ENCODE results near the gene DNAH10. TPM values are rescaled to one million over a fixed set of nuclear protein-coding genes. Genes with fewer than 3 reads are reported as not detected.

The DNAH10 gene
- total and polyA plus RNA-seq, 2 experiments from 2014 or later = 0.77 to 1.0 TPM

DNA sequence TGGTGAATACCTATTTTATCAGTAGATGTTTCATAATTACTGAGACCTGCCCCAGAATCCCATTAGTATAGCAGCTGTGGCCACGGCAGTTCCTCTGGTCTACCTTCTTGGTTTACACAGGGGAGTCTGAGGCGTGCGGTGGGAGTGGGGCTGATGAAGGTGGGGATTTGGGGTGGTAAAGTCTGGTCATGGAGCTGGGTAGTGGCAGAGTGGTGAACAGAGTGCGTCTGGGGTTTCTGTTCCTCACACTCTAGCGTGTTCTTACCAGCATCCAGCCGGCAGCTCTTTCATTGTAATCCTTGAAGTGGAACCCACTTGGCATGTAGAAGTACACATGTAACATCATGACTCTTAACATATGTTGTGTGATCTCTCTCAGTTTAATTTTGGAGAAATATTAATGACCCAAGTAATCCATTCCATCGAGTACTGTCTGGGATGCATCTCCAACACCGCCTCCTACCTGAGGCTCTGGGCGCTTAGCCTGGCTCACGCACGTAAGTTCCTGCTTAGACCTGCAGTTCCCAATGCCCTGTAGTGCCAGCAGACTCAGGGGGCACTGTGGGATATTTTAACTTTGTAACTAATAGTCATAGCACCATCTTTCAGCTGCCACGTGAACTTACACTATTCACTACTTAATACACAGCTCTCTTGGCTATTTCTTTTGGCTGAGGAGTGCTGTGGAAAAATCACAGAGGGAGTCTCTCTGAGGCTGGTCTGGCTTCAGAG lies 7.9 kb upstream of the DNAH10 start:
- peaks cover 54% of the 10 kb centered on the region for H3K36me3 ChIP-seq
- H3K4me3 ChIP-seq = no peak overlapping the region
- H3K27ac ChIP-seq = no peak overlapping the region
- no peak for DNase-seq (ENCODE audit: low read depth in 1 of 2, low spot score in 1 of 2)
- H3K9me3 ChIP-seq (ENCODE audit: low read depth) = no peaks in the 10 kb centered on the region
- H3K4me1 ChIP-seq (ENCODE audit: low read depth) = no peaks in the 10 kb centered on the region
- no peaks in the 10 kb centered on the region for H3K27me3 ChIP-seq
- TF ChIP-seq, protein P1, sequence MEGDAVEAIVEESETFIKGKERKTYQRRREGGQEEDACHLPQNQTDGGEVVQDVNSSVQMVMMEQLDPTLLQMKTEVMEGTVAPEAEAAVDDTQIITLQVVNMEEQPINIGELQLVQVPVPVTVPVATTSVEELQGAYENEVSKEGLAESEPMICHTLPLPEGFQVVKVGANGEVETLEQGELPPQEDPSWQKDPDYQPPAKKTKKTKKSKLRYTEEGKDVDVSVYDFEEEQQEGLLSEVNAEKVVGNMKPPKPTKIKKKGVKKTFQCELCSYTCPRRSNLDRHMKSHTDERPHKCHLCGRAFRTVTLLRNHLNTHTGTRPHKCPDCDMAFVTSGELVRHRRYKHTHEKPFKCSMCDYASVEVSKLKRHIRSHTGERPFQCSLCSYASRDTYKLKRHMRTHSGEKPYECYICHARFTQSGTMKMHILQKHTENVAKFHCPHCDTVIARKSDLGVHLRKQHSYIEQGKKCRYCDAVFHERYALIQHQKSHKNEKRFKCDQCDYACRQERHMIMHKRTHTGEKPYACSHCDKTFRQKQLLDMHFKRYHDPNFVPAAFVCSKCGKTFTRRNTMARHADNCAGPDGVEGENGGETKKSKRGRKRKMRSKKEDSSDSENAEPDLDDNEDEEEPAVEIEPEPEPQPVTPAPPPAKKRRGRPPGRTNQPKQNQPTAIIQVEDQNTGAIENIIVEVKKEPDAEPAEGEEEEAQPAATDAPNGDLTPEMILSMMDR (IDR thresholded peaks at IDR 0.05; ENCODE audit: low read depth, low read length) = no peak

DNA sequence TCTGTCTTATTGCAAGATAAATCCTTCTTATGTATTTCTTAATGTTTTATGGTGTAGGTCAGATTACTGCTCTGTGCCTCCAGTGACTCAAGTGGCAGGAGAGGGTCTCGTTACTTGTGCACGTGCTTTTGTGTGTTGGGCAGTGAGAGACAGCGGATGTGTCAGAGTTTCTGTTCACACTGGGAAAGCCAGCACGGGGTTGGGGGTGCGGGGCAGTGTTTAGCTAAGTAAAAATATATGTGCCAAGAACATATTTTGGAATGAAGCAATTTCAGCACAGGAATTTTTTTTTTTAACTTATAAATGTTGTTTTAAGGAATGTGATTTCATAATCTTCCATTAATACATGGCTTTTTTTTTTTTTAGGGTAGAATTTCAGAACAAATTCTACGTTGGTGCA lies 4.5 kb upstream of the DNAH10 start:
- H3K36me3 ChIP-seq = peaks cover 30% of the 10 kb centered on the region
- DNase-seq (ENCODE audit: low read depth in 1 of 2, low spot score in 1 of 2) = peak in 1 of 2 donors; percentile 88
- H3K27ac ChIP-seq = no peak overlapping the region
- peaks cover 3% of the 10 kb centered on the region for H3K4me1 ChIP-seq (ENCODE audit: low read depth)
- H3K27me3 ChIP-seq = peaks cover 6% of the 10 kb centered on the region
- H3K4me3 ChIP-seq = no peak overlapping the region
- H3K9me3 ChIP-seq (ENCODE audit: low read depth) = no peaks in the 10 kb centered on the region
- TF ChIP-seq, protein P1 (IDR thresholded peaks at IDR 0.05; ENCODE audit: low read depth, low read length) = no peak

GRCh38 chr12:123760267-123760938 lies 1.7 kb upstream of the DNAH10 start:
- no peak for DNase-seq (ENCODE audit: low read depth in 1 of 2, low spot score in 1 of 2)
- H3K36me3 ChIP-seq = peaks cover 16% of the 10 kb centered on the region

DNA sequence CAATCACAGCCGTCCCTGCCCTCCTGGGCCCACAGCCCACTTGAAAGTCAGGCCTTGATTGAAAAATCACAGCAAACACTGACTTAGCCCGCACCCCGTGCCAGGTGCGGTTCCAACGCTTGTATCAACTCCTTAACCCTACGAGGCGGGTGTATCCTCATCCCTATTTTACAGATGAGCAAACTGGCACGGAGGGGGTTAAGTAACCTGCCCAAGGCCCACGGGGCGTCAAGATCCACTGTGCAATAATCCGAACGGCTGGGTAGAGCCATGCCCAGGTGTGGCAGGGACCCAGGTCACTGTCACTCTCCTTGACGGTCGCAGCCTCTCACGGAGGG lies 583 bp downstream of the DNAH10 start:
- H3K9me3 ChIP-seq (ENCODE audit: low read depth) = no peaks in the 10 kb centered on the region
- H3K27ac ChIP-seq = no peak overlapping the region
- H3K27me3 ChIP-seq = peaks cover 12% of the 10 kb centered on the region
- H3K4me1 ChIP-seq (ENCODE audit: low read depth) = peaks cover 3% of the 10 kb centered on the region
- no peak for DNase-seq (ENCODE audit: low read depth in 1 of 2, low spot score in 1 of 2)
- H3K4me3 ChIP-seq = peak overlapping the region; percentile 38
- H3K36me3 ChIP-seq = peaks cover 10% of the 10 kb centered on the region
- TF ChIP-seq, protein P1 (IDR thresholded peaks at IDR 0.05; ENCODE audit: low read depth, low read length) = no peak

More at GRCh38 chr12:123760267-123760938, 1.7 kb upstream of the DNAH10 start:
- H3K27ac ChIP-seq = no peak overlapping the region
- no peak overlapping the region for H3K4me3 ChIP-seq
- TF ChIP-seq, protein P1 (IDR thresholded peaks at IDR 0.05; ENCODE audit: low read depth, low read length) = no peak
- peaks cover 12% of the 10 kb centered on the region for H3K27me3 ChIP-seq
- no peaks in the 10 kb centered on the region for H3K9me3 ChIP-seq (ENCODE audit: low read depth)
- H3K4me1 ChIP-seq (ENCODE audit: low read depth) = peaks cover 3% of the 10 kb centered on the region

GRCh38 chr12:123763093-123763492 lies 992 bp downstream of the DNAH10 start:
- no peak overlapping the region for H3K27ac ChIP-seq
- no peak overlapping the region for H3K4me3 ChIP-seq
- DNase-seq (ENCODE audit: low read depth in 1 of 2, low spot score in 1 of 2) = no peak
- no peaks in the 10 kb centered on the region for H3K9me3 ChIP-seq (ENCODE audit: low read depth)
- TF ChIP-seq, protein P1 (IDR thresholded peaks at IDR 0.05; ENCODE audit: low read depth, low read length) = no peak
- peaks cover 8% of the 10 kb centered on the region for H3K36me3 ChIP-seq
- H3K27me3 ChIP-seq = peaks cover 12% of the 10 kb centered on the region
- peaks cover 3% of the 10 kb centered on the region for H3K4me1 ChIP-seq (ENCODE audit: low read depth)

Data from cardiac muscle cell (in vitro differentiated cells and primary cell).